Measurements from ENCODE around the gene ANGPTL4.
"Not testable (repeated sequence)": the region's sequence is repeated elsewhere in the genome, so short reads cannot be mapped to it uniquely, and the experiment has no call there.

ANGPTL4 gene

GRCh38 chr19:8385103-8385502, 21.1 kb downstream of the ANGPTL4 start:
- H3K27ac ChIP-seq (ENCODE audit: low read depth, low read length); H3K4me3 ChIP-seq (ENCODE audit: low read depth, low read length); H3K27me3 ChIP-seq (ENCODE audit: control insufficient read depth, insufficient read depth, low read length); H3K4me1 ChIP-seq (ENCODE audit: control insufficient read depth, insufficient read depth, low read length); H3K9me3 ChIP-seq (ENCODE audit: control insufficient read depth, insufficient read depth, low read length); H3K36me3 ChIP-seq (ENCODE audit: control insufficient read depth, insufficient read depth, low read length); H3K9ac ChIP-seq (ENCODE audit: low read depth, low read length): not testable (repeated sequence)

GRCh38 chr19:8385566-8385965, 21.6 kb downstream of the ANGPTL4 start:
- H3K36me3 ChIP-seq (ENCODE audit: control insufficient read depth, insufficient read depth, low read length); H3K4me3 ChIP-seq (ENCODE audit: low read depth, low read length); H3K9ac ChIP-seq (ENCODE audit: low read depth, low read length); H3K9me3 ChIP-seq (ENCODE audit: control insufficient read depth, insufficient read depth, low read length); H3K27me3 ChIP-seq (ENCODE audit: control insufficient read depth, insufficient read depth, low read length); H3K27ac ChIP-seq (ENCODE audit: low read depth, low read length); H3K4me1 ChIP-seq (ENCODE audit: control insufficient read depth, insufficient read depth, low read length): not testable (repeated sequence)

GRCh38 chr19:8386419-8386818, 22.5 kb downstream of the ANGPTL4 start:
- not testable (repeated sequence) for H3K4me1 ChIP-seq (ENCODE audit: control insufficient read depth, insufficient read depth, low read length); H3K9ac ChIP-seq (ENCODE audit: low read depth, low read length); H3K36me3 ChIP-seq (ENCODE audit: control insufficient read depth, insufficient read depth, low read length); H3K4me3 ChIP-seq (ENCODE audit: low read depth, low read length); H3K9me3 ChIP-seq (ENCODE audit: control insufficient read depth, insufficient read depth, low read length); H3K27me3 ChIP-seq (ENCODE audit: control insufficient read depth, insufficient read depth, low read length); H3K27ac ChIP-seq (ENCODE audit: low read depth, low read length)

GRCh38 chr19:8386990-8387389, 23.0 kb downstream of the ANGPTL4 start:
- no peak overlapping the region for H3K4me3 ChIP-seq (ENCODE audit: low read depth, low read length)
- H3K36me3 ChIP-seq (ENCODE audit: control insufficient read depth, insufficient read depth, low read length) = no peaks in the 10 kb centered on the region
- no peaks in the 10 kb centered on the region for H3K27me3 ChIP-seq (ENCODE audit: control insufficient read depth, insufficient read depth, low read length)
- H3K9ac ChIP-seq (ENCODE audit: low read depth, low read length) = no peak overlapping the region
- H3K4me1 ChIP-seq (ENCODE audit: control insufficient read depth, insufficient read depth, low read length) = no peaks in the 10 kb centered on the region
- H3K27ac ChIP-seq (ENCODE audit: low read depth, low read length) = no peak overlapping the region
- no peaks in the 10 kb centered on the region for H3K9me3 ChIP-seq (ENCODE audit: control insufficient read depth, insufficient read depth, low read length)

GRCh38 chr19:8387688-8388611, 24.0 kb downstream of the ANGPTL4 start:
- no peak overlapping the region for H3K27ac ChIP-seq (ENCODE audit: low read depth, low read length)
- no peaks in the 10 kb centered on the region for H3K4me1 ChIP-seq (ENCODE audit: control insufficient read depth, insufficient read depth, low read length)
- no peaks in the 10 kb centered on the region for H3K9me3 ChIP-seq (ENCODE audit: control insufficient read depth, insufficient read depth, low read length)

GRCh38 chr19:8388612-8388958, 24.6 kb downstream of the ANGPTL4 start:
- Histone ChIP-seq H3K27ac (ENCODE audit: low read depth, low read length) (no peak overlapping the region), H3K4me1 (ENCODE audit: control insufficient read depth, insufficient read depth, low read length) (no peaks in the 10 kb centered on the region), H3K9ac (ENCODE audit: low read depth, low read length) (no peak overlapping the region), H3K27me3 (ENCODE audit: control insufficient read depth, insufficient read depth, low read length) (no peaks in the 10 kb centered on the region), H3K9me3 (ENCODE audit: control insufficient read depth, insufficient read depth, low read length) (no peaks in the 10 kb centered on the region), H3K36me3 (ENCODE audit: control insufficient read depth, insufficient read depth, low read length) (no peaks in the 10 kb centered on the region), H3K4me3 (ENCODE audit: low read depth, low read length) (no peak overlapping the region)

More at GRCh38 chr19:8387688-8388611, 24.0 kb downstream of the ANGPTL4 start:
- Histone ChIP-seq H3K9ac (ENCODE audit: low read depth, low read length) (no peak overlapping the region), H3K27me3 (ENCODE audit: control insufficient read depth, insufficient read depth, low read length) (no peaks in the 10 kb centered on the region), H3K36me3 (ENCODE audit: control insufficient read depth, insufficient read depth, low read length) (no peaks in the 10 kb centered on the region), H3K4me3 (ENCODE audit: low read depth, low read length) (no peak overlapping the region)

GRCh38 chr19:8389891-8390616, 26.1 kb downstream of the ANGPTL4 start, which contains the start of gene RAB11B:
Gene RAB11B, plus strand, starts transcription at chr19:8390360. Its CDS starts 57 bp downstream, at chr19:8390417.
- Histone ChIP-seq H3K36me3 (ENCODE audit: control insufficient read depth, insufficient read depth, low read length) (no peaks in the 10 kb centered on the region), H3K4me3 (ENCODE audit: low read depth, low read length) (peak within 1 kb of the TSS; percentile 89), H3K9ac (ENCODE audit: low read depth, low read length) (peak within 1 kb of the TSS; percentile 100), H3K9me3 (ENCODE audit: control insufficient read depth, insufficient read depth, low read length) (no peaks in the 10 kb centered on the region), H3K4me1 (ENCODE audit: control insufficient read depth, insufficient read depth, low read length) (no peaks in the 10 kb centered on the region), H3K27me3 (ENCODE audit: control insufficient read depth, insufficient read depth, low read length) (no peaks in the 10 kb centered on the region), H3K27ac (ENCODE audit: low read depth, low read length) (peak within 1 kb of the TSS; percentile 100)

GRCh38 chr19:8390617-8390981, 26.6 kb downstream of the ANGPTL4 start:
- Histone ChIP-seq H3K9me3 (ENCODE audit: control insufficient read depth, insufficient read depth, low read length) (no peaks in the 10 kb centered on the region), H3K27ac (ENCODE audit: low read depth, low read length) (peak overlapping the region; percentile 100), H3K9ac (ENCODE audit: low read depth, low read length) (peak overlapping the region; percentile 100), H3K27me3 (ENCODE audit: control insufficient read depth, insufficient read depth, low read length) (no peaks in the 10 kb centered on the region), H3K36me3 (ENCODE audit: control insufficient read depth, insufficient read depth, low read length) (no peaks in the 10 kb centered on the region), H3K4me3 (ENCODE audit: low read depth, low read length) (peak overlapping the region; percentile 89), H3K4me1 (ENCODE audit: control insufficient read depth, insufficient read depth, low read length) (no peaks in the 10 kb centered on the region)

GRCh38 chr19:8391198-8392016, 27.5 kb downstream of the ANGPTL4 start:
- Histone ChIP-seq H3K4me1 (ENCODE audit: control insufficient read depth, insufficient read depth, low read length) (no peaks in the 10 kb centered on the region), H3K27me3 (ENCODE audit: control insufficient read depth, insufficient read depth, low read length) (no peaks in the 10 kb centered on the region), H3K9me3 (ENCODE audit: control insufficient read depth, insufficient read depth, low read length) (no peaks in the 10 kb centered on the region), H3K36me3 (ENCODE audit: control insufficient read depth, insufficient read depth, low read length) (no peaks in the 10 kb centered on the region), H3K27ac (ENCODE audit: low read depth, low read length) (peak overlapping the region; percentile 16), H3K9ac (ENCODE audit: low read depth, low read length) (no peak overlapping the region; the same call in 1 of the 2 replicates), H3K4me3 (ENCODE audit: low read depth, low read length) (peak overlapping the region; percentile 50)

GRCh38 chr19:8392017-8392591, 28.1 kb downstream of the ANGPTL4 start:
- Histone ChIP-seq H3K27ac (ENCODE audit: low read depth, low read length) (no peak overlapping the region), H3K9ac (ENCODE audit: low read depth, low read length) (no peak overlapping the region), H3K4me3 (ENCODE audit: low read depth, low read length) (no peak overlapping the region), H3K4me1 (ENCODE audit: control insufficient read depth, insufficient read depth, low read length) (peaks cover 3% of the 10 kb centered on the region; the same call in 1 of the 2 replicates), H3K36me3 (ENCODE audit: control insufficient read depth, insufficient read depth, low read length) (no peaks in the 10 kb centered on the region), H3K9me3 (ENCODE audit: control insufficient read depth, insufficient read depth, low read length) (no peaks in the 10 kb centered on the region), H3K27me3 (ENCODE audit: control insufficient read depth, insufficient read depth, low read length) (no peaks in the 10 kb centered on the region)

Measured in HUES48 (cell line).